K562 (cell line): ENCODE measurements around the gene UCN. TPM values are rescaled to one million over a fixed set of nuclear protein-coding genes. Genes with fewer than 3 reads are reported as not detected.

Experiments used
- BRCA1 ChIP-seq, 2 experiments: fragments of 450-650 bp in 1 of 2; sonication (generic) in 1 of 2; formaldehyde crosslinking in 1 of 2; IDR thresholded peaks; 2 replicates each; pipeline versions ENCODE4 v1.5.0 to v1.6.1; 2017 to 2020; ENCODE audit warnings: mild to moderate bottlenecking in 1 of 2, missing genetic modification reagents in 1 of 2
- EP400 ChIP-seq: fragments of 450-650 bp; IDR thresholded peaks from 2 replicates; pipeline ENCODE4 v1.6.1; 2017; ENCODE audit warnings: antibody characterized with exemption, mild to moderate bottlenecking, moderate library complexity
- FOXA3 ChIP-seq, 2 experiments: fragments of 450-650 bp in 1 of 2; sonication (generic) in 1 of 2; formaldehyde crosslinking; IDR thresholded peaks in 1 of 2; conservative IDR thresholded peaks in 1 of 2; 2 replicates each; pipeline versions ENCODE4 v1.4.0 to v1.8.0; 2020 to 2022; ENCODE audit warnings: mild to moderate bottlenecking in 2 of 2, missing genetic modification reagents in 1 of 2
- KLF6 ChIP-seq: fragments of 250-450 bp; sonication (Bioruptor Pico); IDR thresholded peaks from 2 replicates; pipeline ENCODE4 v1.4.0; 2020; ENCODE audit warnings: mild to moderate bottlenecking, moderate library complexity, borderline replicate concordance
- RBM34 ChIP-seq: fragments of 200-400 bp; formaldehyde crosslinking; IDR thresholded peaks from 2 replicates; pipeline ENCODE4 v1.6.1; 2018; ENCODE audit warnings: low read length, borderline replicate concordance; ENCODE audit not compliant: insufficient read depth
- SP2 ChIP-seq: IDR thresholded peaks from 2 replicates; pipeline ENCODE4 v1.6.1; 2011; ENCODE audit warnings: mild to moderate bottlenecking, low read depth, low read length, moderate library complexity; ENCODE audit not compliant: poor library complexity, severe bottlenecking; ENCODE audit errors: extremely low read depth
- SUPT5H ChIP-seq: fragments of 450-650 bp; IDR thresholded peaks from 2 replicates; pipeline ENCODE4 v1.6.1; 2016
- ZNF695 ChIP-seq: fragments of 450-650 bp; formaldehyde crosslinking; IDR thresholded peaks from 2 replicates; pipeline ENCODE4 v1.4.0; 2020; ENCODE audit warnings: mild to moderate bottlenecking, moderate library complexity
- ZNF764 ChIP-seq: fragments of 250-450 bp; sonication (Bioruptor Pico); IDR thresholded peaks from 2 replicates; pipeline ENCODE4 v1.4.0; 2020; ENCODE audit warnings: low read depth, mild to moderate bottlenecking, moderate library complexity
- ZSCAN29 ChIP-seq: fragments of 450-650 bp; IDR thresholded peaks from 2 replicates; pipeline ENCODE4 v1.6.1; 2017
- polyA plus RNA-seq, 8 experiments: library from polyadenylated mRNA; depleted of rRNA in 4 of 8; stranded (reverse) in 5 of 8; unstranded in 3 of 8; fragments of >200 nt; fragmentation: Nextera tagmentation in 2 of 8; fragmentation: Illumina TruSeq in 1 of 8; extraction: Ambion mirVana in 2 of 8; extraction: Trizol in 1 of 8; gene quantifications; 2 replicates each; pipeline versions ENCODE4 v1.2.1 to v1.2.3, GENCODE V29; 2011 to 2014; ENCODE audit warnings: inconsistent platforms in 1 of 8, missing spikeins in 1 of 8
- total RNA-seq, 7 experiments: library from RNA; depleted of rRNA in 6 of 7; stranded (reverse); fragments of >200 nt in 6 of 7; fragmentation: Illumina TruSeq in 2 of 7; extraction: Trizol in 2 of 7; gene quantifications; 2 replicates each; pipeline versions ENCODE4 v1.2.1 to v1.2.3, GENCODE V29; 2011 to 2021; ENCODE audit warnings: low replicate concordance in 1 of 7
- TF ChIP-seq, protein P1 (sequence below), 2 experiments: fragments of 450-650 bp in 1 of 2; sonication (generic) in 1 of 2; formaldehyde crosslinking in 1 of 2; IDR thresholded peaks; 2 replicates each; pipeline versions ENCODE4 v1.7.1 to v1.9.0; 2016 to 2022; ENCODE audit warnings: inconsistent platforms in 1 of 2, mild to moderate bottlenecking in 1 of 2, missing genetic modification reagents in 1 of 2
- TF ChIP-seq, protein P2 (sequence below): fragments of 450-650 bp; IDR thresholded peaks from 2 replicates; pipeline ENCODE4 v1.6.1; 2016; ENCODE audit warnings: mild to moderate bottlenecking
- TF ChIP-seq, protein P3 (sequence below): fragments of 450-650 bp; formaldehyde crosslinking; IDR thresholded peaks from 2 replicates; pipeline ENCODE4 v1.4.0; 2020; ENCODE audit warnings: mild to moderate bottlenecking, mixed read lengths

UCN gene
- total and polyA plus RNA-seq, 9 of the 15 experiments (the other 6 are each of a cell fraction or from before 2014, with no cell fraction given): 0.10 to 2.7 (median 0.43) TPM

DNA sequence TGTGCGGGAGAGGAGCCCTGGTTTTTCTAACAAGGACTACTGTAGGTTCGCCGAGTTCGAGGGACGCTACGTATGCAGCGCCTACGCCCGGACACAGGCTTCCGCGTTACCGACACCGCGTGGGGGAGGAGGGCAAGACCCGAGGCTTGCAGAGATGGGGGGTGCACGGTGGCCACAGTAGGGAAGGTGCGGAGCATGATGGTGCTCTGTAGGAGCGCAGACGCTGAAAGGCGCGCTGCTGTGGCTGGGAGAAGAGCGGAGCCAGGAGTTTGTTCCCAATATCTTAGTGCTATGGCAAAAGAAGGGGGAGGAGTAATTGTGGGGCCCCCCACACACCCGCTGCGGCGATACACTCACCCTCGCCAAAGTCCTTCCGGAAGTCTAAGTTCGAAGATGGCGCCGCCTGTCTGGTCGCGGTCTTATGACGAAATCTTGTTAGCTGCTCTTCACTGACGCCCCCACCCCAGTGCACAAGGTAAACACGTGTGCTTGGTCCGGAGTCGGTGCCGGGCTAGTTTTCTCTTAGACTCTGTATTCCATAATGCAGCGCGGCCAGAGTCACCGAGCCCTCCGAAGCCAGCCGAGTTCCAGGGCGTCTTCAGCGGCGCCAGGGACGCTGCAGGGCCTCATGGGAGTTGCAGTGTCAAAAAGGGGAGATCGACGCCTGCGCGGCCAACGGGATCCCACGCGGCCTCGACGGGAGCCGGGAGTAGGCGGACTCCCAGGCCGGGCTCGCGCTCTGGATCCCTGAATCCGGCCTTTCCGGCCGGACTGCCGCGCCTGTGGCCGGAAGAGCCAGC is 48.3 kb upstream of the UCN start, which contains the start of gene GTF3C2 (continued):
- peak; percentile 46 to 62; a peak in 3 of 4 replicates for TF ChIP-seq FOXA3 (CRISPR knock-in tag; conservative IDR thresholded peaks at IDR 0.05 in 1 of 2, IDR thresholded peaks at IDR 0.05 in 1 of 2)
- TF ChIP-seq, protein P1, sequence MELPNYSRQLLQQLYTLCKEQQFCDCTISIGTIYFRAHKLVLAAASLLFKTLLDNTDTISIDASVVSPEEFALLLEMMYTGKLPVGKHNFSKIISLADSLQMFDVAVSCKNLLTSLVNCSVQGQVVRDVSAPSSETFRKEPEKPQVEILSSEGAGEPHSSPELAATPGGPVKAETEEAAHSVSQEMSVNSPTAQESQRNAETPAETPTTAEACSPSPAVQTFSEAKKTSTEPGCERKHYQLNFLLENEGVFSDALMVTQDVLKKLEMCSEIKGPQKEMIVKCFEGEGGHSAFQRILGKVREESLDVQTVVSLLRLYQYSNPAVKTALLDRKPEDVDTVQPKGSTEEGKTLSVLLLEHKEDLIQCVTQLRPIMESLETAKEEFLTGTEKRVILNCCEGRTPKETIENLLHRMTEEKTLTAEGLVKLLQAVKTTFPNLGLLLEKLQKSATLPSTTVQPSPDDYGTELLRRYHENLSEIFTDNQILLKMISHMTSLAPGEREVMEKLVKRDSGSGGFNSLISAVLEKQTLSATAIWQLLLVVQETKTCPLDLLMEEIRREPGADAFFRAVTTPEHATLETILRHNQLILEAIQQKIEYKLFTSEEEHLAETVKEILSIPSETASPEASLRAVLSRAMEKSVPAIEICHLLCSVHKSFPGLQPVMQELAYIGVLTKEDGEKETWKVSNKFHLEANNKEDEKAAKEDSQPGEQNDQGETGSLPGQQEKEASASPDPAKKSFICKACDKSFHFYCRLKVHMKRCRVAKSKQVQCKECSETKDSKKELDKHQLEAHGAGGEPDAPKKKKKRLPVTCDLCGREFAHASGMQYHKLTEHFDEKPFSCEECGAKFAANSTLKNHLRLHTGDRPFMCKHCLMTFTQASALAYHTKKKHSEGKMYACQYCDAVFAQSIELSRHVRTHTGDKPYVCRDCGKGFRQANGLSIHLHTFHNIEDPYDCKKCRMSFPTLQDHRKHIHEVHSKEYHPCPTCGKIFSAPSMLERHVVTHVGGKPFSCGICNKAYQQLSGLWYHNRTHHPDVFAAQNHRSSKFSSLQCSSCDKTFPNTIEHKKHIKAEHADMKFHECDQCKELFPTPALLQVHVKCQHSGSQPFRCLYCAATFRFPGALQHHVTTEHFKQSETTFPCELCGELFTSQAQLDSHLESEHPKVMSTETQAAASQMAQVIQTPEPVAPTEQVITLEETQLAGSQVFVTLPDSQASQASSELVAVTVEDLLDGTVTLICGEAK (IDR thresholded peaks at IDR 0.05): peak; percentile 69
- TF ChIP-seq, protein P1 (CRISPR knock-in tag; IDR thresholded peaks at IDR 0.05): no peak
- TF ChIP-seq, protein P2, sequence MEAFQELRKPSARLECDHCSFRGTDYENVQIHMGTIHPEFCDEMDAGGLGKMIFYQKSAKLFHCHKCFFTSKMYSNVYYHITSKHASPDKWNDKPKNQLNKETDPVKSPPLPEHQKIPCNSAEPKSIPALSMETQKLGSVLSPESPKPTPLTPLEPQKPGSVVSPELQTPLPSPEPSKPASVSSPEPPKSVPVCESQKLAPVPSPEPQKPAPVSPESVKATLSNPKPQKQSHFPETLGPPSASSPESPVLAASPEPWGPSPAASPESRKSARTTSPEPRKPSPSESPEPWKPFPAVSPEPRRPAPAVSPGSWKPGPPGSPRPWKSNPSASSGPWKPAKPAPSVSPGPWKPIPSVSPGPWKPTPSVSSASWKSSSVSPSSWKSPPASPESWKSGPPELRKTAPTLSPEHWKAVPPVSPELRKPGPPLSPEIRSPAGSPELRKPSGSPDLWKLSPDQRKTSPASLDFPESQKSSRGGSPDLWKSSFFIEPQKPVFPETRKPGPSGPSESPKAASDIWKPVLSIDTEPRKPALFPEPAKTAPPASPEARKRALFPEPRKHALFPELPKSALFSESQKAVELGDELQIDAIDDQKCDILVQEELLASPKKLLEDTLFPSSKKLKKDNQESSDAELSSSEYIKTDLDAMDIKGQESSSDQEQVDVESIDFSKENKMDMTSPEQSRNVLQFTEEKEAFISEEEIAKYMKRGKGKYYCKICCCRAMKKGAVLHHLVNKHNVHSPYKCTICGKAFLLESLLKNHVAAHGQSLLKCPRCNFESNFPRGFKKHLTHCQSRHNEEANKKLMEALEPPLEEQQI: no peak
- TF ChIP-seq ZNF695 (CRISPR knock-in tag): no peak
- no peak for TF ChIP-seq BRCA1 (IDR thresholded peaks at IDR 0.05)
- TF ChIP-seq BRCA1 (CRISPR knock-in tag; IDR thresholded peaks at IDR 0.05): peak; percentile 28; the same call in 1 of the 2 replicates
- TF ChIP-seq ZNF764: no peak
- TF ChIP-seq, protein P3, sequence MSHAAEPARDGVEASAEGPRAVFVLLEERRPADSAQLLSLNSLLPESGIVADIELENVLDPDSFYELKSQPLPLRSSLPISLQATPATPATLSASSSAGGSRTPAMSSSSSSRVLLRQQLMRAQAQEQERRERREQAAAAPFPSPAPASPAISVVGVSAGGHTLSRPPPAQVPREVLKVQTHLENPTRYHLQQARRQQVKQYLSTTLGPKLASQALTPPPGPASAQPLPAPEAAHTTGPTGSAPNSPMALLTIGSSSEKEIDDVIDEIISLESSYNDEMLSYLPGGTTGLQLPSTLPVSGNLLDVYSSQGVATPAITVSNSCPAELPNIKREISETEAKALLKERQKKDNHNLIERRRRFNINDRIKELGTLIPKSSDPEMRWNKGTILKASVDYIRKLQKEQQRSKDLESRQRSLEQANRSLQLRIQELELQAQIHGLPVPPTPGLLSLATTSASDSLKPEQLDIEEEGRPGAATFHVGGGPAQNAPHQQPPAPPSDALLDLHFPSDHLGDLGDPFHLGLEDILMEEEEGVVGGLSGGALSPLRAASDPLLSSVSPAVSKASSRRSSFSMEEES (CRISPR knock-in tag): no peak
- peak; percentile 74 for TF ChIP-seq SUPT5H
- TF ChIP-seq EP400: peak; percentile 99
- no peak for TF ChIP-seq SP2
- no peak for TF ChIP-seq KLF6 (CRISPR knock-in tag)
- no peak for TF ChIP-seq RBM34
- no peak for TF ChIP-seq ZSCAN29
